ENCODE results near the gene DGKG.

DGKG gene

DNA sequence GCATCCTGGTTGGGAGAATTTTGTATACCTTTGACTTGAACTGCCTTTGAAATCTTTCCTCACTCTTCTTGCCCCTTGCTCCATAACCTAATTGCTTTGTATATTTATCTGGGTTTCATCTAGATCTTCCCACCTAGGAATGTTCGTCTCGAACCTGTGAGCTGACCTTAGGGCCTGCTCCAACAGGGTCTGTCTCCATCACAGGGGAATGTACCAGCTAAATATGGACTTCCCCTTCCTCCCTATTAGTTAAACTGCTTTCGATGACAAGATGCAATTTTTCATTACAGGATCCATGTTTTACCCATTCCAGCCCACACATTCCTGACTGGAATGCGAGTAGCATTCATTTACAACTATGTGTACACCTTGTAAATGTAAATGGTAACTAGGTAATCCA is 242.5 kb downstream of the DGKG start:
- Histone ChIP-seq H3K9me2 (replicated peaks; ENCODE audit: low read depth, low read length) (no peaks in the 10 kb centered on the region), H3K4me1 (ENCODE audit: insufficient read depth, low read length, poor library complexity, severe bottlenecking) (no peaks in the 10 kb centered on the region), H3K4me3 (ENCODE audit: low read length, poor library complexity, severe bottlenecking) (no peak overlapping the region), H3K9ac (ENCODE audit: low read depth, low read length, poor library complexity, severe bottlenecking) (no peak overlapping the region), H3K4me2 (ENCODE audit: low read depth, low read length, poor library complexity, severe bottlenecking) (no peak overlapping the region), H3K36me3 (ENCODE audit: insufficient read depth, low read length) (no peaks in the 10 kb centered on the region), H3F3A (ENCODE audit: low read depth) (no peaks in the 10 kb centered on the region), H2AFZ (ENCODE audit: low read length) (no peak overlapping the region), H4K20me1 (ENCODE audit: insufficient read depth, low read length, poor library complexity, severe bottlenecking) (no peaks in the 10 kb centered on the region), H3K79me2 (ENCODE audit: insufficient read depth, low read length) (no peaks in the 10 kb centered on the region), H3K27me3 (ENCODE audit: insufficient read depth, low read length, poor library complexity, severe bottlenecking) (no peaks in the 10 kb centered on the region), H3K9me3 (ENCODE audit: insufficient read depth, low read depth, low read length) (no peaks in the 10 kb centered on the region)
- TF ChIP-seq EZH2phosphoT487 (IDR thresholded peaks at IDR 0.05; ENCODE audit: borderline replicate concordance) = no peak
- no peak for TF ChIP-seq CTCF (conservative IDR thresholded peaks at IDR 0.05; ENCODE audit: low read length)

DNA sequence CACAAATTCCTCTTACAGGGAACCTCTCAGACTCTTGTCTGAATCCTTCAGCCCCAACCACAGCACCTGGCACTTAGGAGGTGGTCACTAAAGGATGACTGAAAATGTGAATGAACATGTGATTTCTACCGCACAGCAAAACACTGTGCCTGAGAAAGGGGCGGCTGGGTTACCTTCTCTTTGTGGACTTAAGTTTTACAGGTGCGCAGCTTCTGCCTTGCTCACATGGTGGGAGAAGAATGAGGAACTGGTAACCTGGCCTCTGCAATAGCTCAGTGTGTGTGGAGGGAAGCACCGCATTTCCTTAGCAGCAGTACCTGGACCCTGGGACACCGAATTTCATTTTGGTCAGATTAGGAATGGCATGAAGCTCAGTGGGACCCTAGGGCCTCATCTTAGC is 243.3 kb downstream of the DGKG start:
- TF ChIP-seq EZH2phosphoT487 (IDR thresholded peaks at IDR 0.05; ENCODE audit: borderline replicate concordance) (no peak), CTCF (conservative IDR thresholded peaks at IDR 0.05; ENCODE audit: low read length) (no peak)
- H3K4me1 ChIP-seq (ENCODE audit: insufficient read depth, low read length, poor library complexity, severe bottlenecking) = no peaks in the 10 kb centered on the region

GRCh38 chr3:186117521-186118134 is 244.4 kb downstream of the DGKG start:
- no peaks in the 10 kb centered on the region for H3K9me3 ChIP-seq (ENCODE audit: insufficient read depth, low read depth, low read length)
- H3K4me3 ChIP-seq (ENCODE audit: low read length, poor library complexity, severe bottlenecking) = no peak overlapping the region
- no peaks in the 10 kb centered on the region for H3K9me2 ChIP-seq (replicated peaks; ENCODE audit: low read depth, low read length)
- H3K79me2 ChIP-seq (ENCODE audit: insufficient read depth, low read length) = no peaks in the 10 kb centered on the region
- H4K20me1 ChIP-seq (ENCODE audit: insufficient read depth, low read length, poor library complexity, severe bottlenecking) = no peaks in the 10 kb centered on the region
- H3F3A ChIP-seq (ENCODE audit: low read depth) = no peaks in the 10 kb centered on the region
- TF ChIP-seq EZH2phosphoT487 (IDR thresholded peaks at IDR 0.05; ENCODE audit: borderline replicate concordance) = no peak
- TF ChIP-seq CTCF (conservative IDR thresholded peaks at IDR 0.05; ENCODE audit: low read length) = no peak
- no peak overlapping the region for H2AFZ ChIP-seq (ENCODE audit: low read length)
- H3K36me3 ChIP-seq (ENCODE audit: insufficient read depth, low read length) = no peaks in the 10 kb centered on the region
- no peak overlapping the region for H3K4me2 ChIP-seq (ENCODE audit: low read depth, low read length, poor library complexity, severe bottlenecking)
- peaks cover 4% of the 10 kb centered on the region for H3K27me3 ChIP-seq (ENCODE audit: insufficient read depth, low read length, poor library complexity, severe bottlenecking)
- no peak overlapping the region for H3K9ac ChIP-seq (ENCODE audit: low read depth, low read length, poor library complexity, severe bottlenecking)
- H3K4me1 ChIP-seq (ENCODE audit: insufficient read depth, low read length, poor library complexity, severe bottlenecking) = no peaks in the 10 kb centered on the region

More for the DNA sequence above, 243.3 kb downstream of the DGKG start:
- no peaks in the 10 kb centered on the region for H3K79me2 ChIP-seq (ENCODE audit: insufficient read depth, low read length)
- no peaks in the 10 kb centered on the region for H3K9me3 ChIP-seq (ENCODE audit: insufficient read depth, low read depth, low read length)
- no peak overlapping the region for H3K4me2 ChIP-seq (ENCODE audit: low read depth, low read length, poor library complexity, severe bottlenecking)
- H3K36me3 ChIP-seq (ENCODE audit: insufficient read depth, low read length) = no peaks in the 10 kb centered on the region
- no peak overlapping the region for H3K9ac ChIP-seq (ENCODE audit: low read depth, low read length, poor library complexity, severe bottlenecking)
- H3K27me3 ChIP-seq (ENCODE audit: insufficient read depth, low read length, poor library complexity, severe bottlenecking) = peaks cover 4% of the 10 kb centered on the region
- H4K20me1 ChIP-seq (ENCODE audit: insufficient read depth, low read length, poor library complexity, severe bottlenecking) = no peaks in the 10 kb centered on the region
- H3F3A ChIP-seq (ENCODE audit: low read depth) = no peaks in the 10 kb centered on the region
- no peaks in the 10 kb centered on the region for H3K9me2 ChIP-seq (replicated peaks; ENCODE audit: low read depth, low read length)
- no peak overlapping the region for H3K4me3 ChIP-seq (ENCODE audit: low read length, poor library complexity, severe bottlenecking)
- H2AFZ ChIP-seq (ENCODE audit: low read length) = no peak overlapping the region
